ENCODE results near the gene IQUB. TPM values are rescaled to one million over a fixed set of nuclear protein-coding genes. Genes with fewer than 3 reads are reported as not detected.
"Not testable (repeated sequence)": the region's sequence is repeated elsewhere in the genome, so short reads cannot be mapped to it uniquely, and the experiment has no call there.

The IQUB gene
- total RNA-seq, 1 donor from 2014 or later, result 1.0 TPM

DNA sequence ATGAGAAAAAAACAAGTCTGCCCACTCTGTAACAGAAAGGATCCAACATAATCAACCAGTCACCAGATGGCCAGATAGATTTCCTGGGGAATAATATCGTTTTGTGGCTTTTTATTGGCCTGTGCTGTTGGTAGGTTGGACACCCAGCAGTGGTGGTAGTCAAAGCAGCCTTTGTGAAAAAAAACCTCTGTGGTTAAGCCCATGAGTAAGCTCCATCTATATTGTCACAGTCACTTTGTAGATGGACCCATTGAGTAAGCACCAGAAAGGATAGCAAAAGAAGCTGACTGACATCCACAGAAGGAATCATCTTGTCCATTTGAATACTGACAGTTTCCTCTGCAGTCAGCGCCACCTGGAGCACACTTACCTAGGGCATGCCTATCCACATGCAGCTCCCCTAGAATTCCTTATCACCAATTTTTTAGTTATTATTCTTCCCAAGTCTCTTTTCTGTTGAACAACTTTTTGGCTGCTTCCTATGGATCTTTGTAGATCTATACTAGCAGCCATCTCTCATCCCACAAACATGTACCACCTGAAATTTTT is 96.9 kb downstream of the IQUB start:
- intact Hi-C loops (cut with DNase I), result no loop called here
- ATAC-seq (no peak), DNase-seq (ENCODE audit: low spot score) (no peak)

DNA sequence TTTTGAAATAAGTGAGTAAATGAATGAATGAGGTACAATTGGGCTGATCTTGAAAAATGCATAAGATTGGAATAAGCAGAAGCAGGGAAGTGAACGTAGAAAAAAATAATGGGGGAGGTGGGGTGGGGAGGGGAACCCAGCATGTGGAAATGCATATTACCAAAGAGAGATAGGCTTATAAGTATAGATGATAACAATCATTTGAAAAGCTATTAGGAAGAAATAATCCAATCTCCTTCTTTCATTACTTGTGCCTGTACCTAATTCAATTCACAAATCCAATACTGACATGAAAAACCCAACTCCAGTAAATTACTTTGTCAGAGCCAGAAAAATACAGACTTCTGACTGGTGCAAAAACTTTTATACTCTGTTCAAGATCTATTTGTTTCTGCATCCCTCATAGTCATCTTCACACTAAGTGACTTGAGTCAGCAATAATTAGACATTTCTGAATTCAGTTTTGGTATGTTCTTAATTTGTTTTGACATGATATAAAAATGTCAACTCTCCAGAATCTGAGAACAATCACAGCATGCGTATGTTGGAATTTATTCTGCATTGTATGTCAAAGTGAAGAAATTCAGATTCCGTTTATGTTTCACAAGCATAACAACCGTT is 99.2 kb downstream of the IQUB start:
- ATAC-seq (no peak), DNase-seq (ENCODE audit: low spot score) (no peak)
- intact Hi-C loops (cut with DNase I), result no loop called here

DNA sequence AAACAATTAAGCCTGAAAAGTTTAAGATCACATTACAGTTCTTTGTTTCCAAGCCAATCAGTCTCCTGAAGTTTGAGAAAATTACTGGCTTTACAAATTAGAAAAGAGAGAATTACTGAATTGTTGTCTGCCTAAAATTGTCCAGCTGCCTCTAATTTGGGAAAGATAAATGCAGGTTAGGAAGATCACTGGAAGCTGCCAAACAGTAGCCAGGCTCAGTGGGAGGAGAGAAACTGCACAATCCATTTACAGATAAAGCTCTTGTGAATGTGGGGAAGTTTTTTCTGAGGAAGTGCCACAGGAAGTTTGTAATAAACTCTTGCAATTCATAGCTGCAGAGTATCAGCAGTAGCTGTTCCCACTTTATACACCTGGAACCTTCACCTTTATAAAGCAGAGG is 100.7 kb downstream of the IQUB start:
- ATAC-seq (no peak), DNase-seq (ENCODE audit: low spot score) (no peak)
- intact Hi-C loops (cut with DNase I), result no loop called here

DNA sequence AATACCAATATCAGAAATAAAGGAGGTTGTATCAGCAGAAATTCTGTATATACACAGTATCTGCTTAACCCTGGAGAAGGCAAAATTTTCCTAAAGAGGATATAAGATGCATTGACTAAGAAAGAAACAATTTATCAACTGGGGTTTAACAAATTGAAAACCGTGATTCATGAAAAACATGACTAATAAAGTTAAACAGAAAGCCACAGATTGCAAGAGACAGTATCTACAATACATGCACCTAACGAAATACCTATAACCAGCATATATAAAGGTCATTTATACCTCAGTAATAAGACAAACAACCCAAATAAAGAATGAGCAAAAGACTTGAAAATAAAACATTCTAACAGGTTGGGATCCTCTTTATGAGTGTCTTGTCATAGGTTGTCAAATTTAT is 101.8 kb downstream of the IQUB start:
- intact Hi-C loops (cut with DNase I), result no loop called here
- no peak for ATAC-seq
- no peak for DNase-seq (ENCODE audit: low spot score)

DNA sequence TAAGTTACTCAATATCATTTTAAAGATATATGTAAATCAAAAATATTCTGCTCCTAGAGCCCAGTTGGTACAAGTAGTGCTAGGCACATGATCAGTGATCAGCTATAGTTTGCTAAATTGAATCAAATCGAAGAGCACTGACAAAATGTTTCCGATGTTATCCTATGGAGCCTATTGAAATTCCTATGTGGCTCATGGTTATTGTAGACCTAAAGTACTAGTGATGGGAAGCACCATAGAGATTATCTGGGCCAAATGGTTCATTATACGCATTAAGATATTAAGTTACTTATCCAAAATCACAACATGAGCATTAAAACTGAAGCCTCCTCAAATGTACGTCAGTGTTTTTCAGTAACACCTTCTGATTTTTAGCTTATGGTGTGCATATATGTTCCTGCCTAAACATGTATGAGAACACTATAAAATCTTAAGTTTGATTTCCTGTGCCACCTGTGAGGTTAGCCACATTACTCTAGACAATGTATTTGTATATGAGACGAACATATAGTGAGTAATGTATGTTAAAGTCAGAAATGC is 103.2 kb downstream of the IQUB start:
- ATAC-seq (no peak), DNase-seq (ENCODE audit: low spot score) (no peak)
- intact Hi-C loops (cut with DNase I), result no loop called here

DNA sequence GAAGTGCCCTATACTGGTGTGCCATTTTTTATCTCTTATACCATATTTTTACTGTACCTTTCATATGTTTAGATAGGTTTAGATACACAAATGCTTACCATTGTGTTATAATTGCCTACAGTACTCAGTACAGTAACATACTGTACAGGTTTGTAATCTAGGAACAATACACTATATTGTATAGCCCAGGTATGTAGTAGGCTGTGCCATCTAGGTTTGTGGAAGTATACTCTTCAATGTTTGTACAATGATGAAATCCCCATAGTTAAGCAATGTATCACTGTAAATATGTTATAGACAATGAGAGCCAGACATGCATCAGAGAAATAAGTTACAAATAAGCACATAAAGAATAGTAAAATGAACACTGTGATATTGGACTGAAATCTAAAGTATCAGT is 109.1 kb downstream of the IQUB start:
- intact Hi-C loops (cut with DNase I), result no loop called here
- DNase-seq (ENCODE audit: low spot score) (no peak), ATAC-seq (no peak)

DNA sequence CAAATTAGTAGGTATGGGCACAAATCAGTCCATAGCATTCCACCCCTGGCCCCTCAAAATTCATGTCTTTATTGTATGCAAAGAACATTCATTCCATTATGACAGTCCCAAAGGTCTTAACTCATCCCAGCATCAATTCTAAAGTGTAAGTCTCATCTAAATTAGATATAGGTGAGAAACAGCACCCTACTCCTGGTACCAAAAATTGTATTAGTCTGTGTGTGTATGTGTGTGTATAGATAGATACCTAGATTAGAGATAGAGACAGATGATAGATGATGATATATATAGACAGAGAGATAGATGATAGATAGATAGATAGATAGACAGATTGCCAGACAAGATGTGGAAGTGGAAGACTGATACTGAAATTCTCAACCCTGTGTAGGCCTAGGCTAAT is 109.9 kb downstream of the IQUB start:
- DNase-seq (ENCODE audit: low spot score) (no peak), ATAC-seq (no peak)
- intact Hi-C loops (cut with DNase I), result no loop called here

DNA sequence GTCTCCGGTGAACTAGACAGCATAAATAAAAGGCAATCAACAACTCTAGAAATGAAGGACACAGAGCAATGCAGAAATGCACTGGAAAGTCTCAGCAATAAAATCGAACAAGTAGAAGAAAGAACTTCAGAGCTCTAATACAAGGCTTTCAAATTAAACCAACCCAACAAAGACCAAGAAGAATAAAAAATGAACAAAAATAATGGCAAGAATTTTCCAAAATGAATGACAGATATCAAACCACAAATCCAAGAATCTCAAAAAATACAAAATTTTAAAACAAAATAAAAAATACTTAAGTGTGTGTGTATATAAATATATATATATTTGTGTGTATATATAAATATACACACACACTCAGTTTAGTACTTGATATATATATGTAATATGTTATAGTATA is 110.8 kb downstream of the IQUB start:
- ATAC-seq (no peak), DNase-seq (ENCODE audit: low spot score) (no peak)
- intact Hi-C loops (cut with DNase I), result no loop called here

DNA sequence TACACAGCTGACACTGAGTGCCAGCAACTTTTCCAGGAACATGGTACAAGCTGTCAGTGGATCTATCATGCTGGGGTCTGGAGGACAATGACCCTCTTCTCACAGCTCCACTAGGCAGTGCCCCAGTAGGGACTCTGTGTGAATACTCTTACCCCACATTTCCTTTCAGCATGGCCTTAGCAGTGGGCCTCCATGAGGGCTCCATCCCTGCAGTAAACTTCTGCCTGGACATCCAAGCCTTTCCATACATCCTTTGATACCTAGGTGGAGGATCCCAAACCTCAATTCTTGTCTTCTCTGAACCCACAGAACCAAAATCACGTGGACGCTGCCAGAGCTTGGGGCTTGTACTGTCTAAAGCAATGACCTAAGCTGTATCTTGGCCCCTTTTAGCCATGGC is 116.8 kb downstream of the IQUB start:
- ATAC-seq (no peak), DNase-seq (ENCODE audit: low spot score) (no peak)
- intact Hi-C loops (cut with DNase I), result no loop called here

DNA sequence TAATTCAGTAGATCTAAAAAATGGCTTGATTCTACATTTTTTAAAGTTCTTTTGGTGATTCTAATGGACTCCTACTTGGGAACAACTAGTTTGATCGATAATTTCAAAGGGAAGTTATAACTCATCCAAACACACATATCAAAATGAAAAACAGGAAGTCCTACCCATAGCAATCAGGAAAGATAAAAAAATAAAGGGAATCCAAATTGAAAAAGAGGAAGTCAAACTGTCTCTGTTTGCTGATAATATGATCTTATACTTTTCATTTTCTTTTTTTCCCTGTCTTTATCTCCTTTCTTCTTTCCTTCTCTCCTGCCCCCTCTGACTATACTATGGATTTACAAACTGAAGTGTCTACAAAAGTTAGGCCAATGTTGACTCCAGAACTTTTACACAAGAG is 118.8 kb downstream of the IQUB start:
- intact Hi-C loops (cut with DNase I), result no loop called here
- ATAC-seq (no peak), DNase-seq (ENCODE audit: low spot score) (no peak)

DNA sequence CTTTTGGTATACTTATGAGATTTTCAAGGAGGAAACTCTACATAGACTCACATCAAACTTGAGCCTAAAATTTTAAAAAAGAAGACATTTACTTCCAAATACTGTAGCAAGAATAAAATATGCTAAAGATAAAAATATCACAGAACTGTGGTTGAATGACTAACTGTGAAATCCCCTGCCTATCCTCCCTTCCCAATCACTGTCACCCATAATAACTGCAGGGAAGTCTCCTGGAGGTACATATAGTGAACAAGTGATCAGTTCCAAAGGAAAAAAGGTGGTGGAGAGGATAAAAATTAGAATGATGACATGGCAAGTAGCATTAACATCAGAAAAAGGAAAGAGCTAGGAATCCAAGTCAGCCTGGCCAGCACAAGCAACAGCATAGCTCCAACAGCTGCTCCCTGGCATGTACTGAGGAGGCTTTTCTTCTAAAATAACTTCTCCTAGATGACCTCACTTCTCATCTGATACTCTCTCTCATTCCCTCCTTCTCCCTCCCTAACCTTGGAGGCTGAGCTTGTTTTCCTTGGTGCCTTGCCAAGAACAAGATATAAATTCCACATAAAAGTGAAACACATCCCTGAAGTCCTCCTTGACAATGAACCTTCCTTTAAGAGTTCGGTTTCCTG is 124.0 kb downstream of the IQUB start:
- ATAC-seq (peak; percentile 91), DNase-seq (ENCODE audit: low spot score) (no peak)
- intact Hi-C loops (cut with DNase I), result no loop called here

DNA sequence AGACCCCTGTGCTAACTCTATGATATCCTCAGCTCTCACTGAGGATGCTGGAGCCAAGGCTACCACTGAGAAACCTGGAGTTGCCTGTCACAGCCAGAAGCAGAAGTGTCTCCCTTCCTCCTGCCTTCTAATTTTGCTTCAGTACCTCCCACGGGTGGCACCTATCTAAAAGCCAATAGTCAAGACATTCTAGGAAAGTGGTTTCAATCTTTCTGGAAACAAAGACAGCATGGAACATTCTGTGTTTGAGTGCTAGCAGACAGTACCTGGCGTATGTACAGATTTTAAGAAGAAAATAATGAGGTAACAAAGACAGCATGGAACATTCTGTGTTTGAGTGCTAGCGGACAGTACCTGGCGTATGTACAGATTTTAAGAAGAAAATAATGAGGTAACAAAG is 126.4 kb downstream of the IQUB start:
- ATAC-seq, result peak; percentile 44
- DNase-seq (ENCODE audit: low spot score); intact Hi-C loops (cut with DNase I): not testable (repeated sequence)

Other genes with a start within 250 kb of the IQUB start
- 67.4 TPM for gene NDUFA5, start 23.2 kb upstream of the IQUB start, total RNA-seq
- gene ASB15, start 67.2 kb upstream of the IQUB start, total RNA-seq, result not detected
- gene LMOD2, start 121.3 kb upstream of the IQUB start, total RNA-seq, result not detected
- gene WASL, start 214.4 kb upstream of the IQUB start, total RNA-seq, result 51.3 TPM

Measured in sciatic nerve (tissue), 2 donors.